ENCODE measurements around the gene TMEM171. TPM values are rescaled to one million over a fixed set of nuclear protein-coding genes. Genes with fewer than 3 reads are reported as not detected.

TMEM171 gene
- total and polyA plus RNA-seq, 2 experiments from 2014 or later: 1.3 to 2.0 TPM

GRCh38 chr5:73179730-73180129 lies 59.4 kb downstream of the TMEM171 start:
- Histone ChIP-seq H2AFZ (no peak overlapping the region), H3K27me3 (no peaks in the 10 kb centered on the region), H3K79me2 (no peaks in the 10 kb centered on the region), H3K9me3 (ENCODE audit: low read depth) (no peaks in the 10 kb centered on the region), H3K4me2 (no peak overlapping the region), H4K20me1 (ENCODE audit: insufficient read depth, poor library complexity, severe bottlenecking) (no peaks in the 10 kb centered on the region), H3K4me1 (ENCODE audit: insufficient read depth) (peaks cover 4% of the 10 kb centered on the region), H3K4me3 (no peak overlapping the region), H3K9me2 (replicated peaks; ENCODE audit: insufficient read depth) (no peaks in the 10 kb centered on the region), H3K27ac (no peak overlapping the region), H3K36me3 (replicated peaks; ENCODE audit: insufficient read depth, low read depth) (no peaks in the 10 kb centered on the region)
- no peak for DNase-seq (ENCODE audit: low spot score)
- TF ChIP-seq EZH2 (IDR thresholded peaks at IDR 0.05; ENCODE audit: borderline replicate concordance) (no peak), EZH2phosphoT487 (IDR thresholded peaks at IDR 0.05; ENCODE audit: low read depth, severe bottlenecking, unreplicated experiment) (no peak), CTCF (IDR thresholded peaks at IDR 0.05; ENCODE audit: poor library complexity) (no peak)
- WGBS (ENCODE audit: low lambda C conversion rate, missing lambda C conversion rate): 88% methylated on average over 3 of the region's 3 CpGs

DNA sequence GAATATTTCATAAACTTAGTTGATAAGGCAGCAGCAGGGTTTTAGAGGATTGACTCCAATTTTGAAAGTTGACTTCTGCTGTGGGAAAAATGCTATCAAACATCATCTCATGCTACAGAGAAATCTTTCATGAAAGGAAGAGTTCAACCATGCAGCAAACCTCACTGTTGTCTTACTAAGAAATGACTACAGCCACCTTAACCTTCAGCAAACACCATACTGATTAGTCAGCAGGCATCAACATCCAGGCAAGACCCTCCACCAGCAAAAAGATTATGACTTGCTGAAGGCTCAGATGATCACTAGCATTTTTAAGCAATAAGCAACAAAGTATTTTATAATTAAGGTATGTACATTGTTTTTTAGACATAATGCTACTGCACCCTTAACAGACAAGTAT lies 60.2 kb downstream of the TMEM171 start:
- no peak overlapping the region for H3K4me2 ChIP-seq
- no peaks in the 10 kb centered on the region for H3K9me2 ChIP-seq (replicated peaks; ENCODE audit: insufficient read depth)
- H3K4me1 ChIP-seq (ENCODE audit: insufficient read depth): peaks cover 4% of the 10 kb centered on the region
- H3K27me3 ChIP-seq: no peaks in the 10 kb centered on the region
- H3K27ac ChIP-seq: no peak overlapping the region
- no peaks in the 10 kb centered on the region for H3K36me3 ChIP-seq (replicated peaks; ENCODE audit: insufficient read depth, low read depth)
- no peaks in the 10 kb centered on the region for H3K79me2 ChIP-seq
- no peak for DNase-seq (ENCODE audit: low spot score)
- no peaks in the 10 kb centered on the region for H3K9me3 ChIP-seq (ENCODE audit: low read depth)
- no peak for TF ChIP-seq CTCF (IDR thresholded peaks at IDR 0.05; ENCODE audit: poor library complexity)
- no peak for TF ChIP-seq EZH2phosphoT487 (IDR thresholded peaks at IDR 0.05; ENCODE audit: low read depth, severe bottlenecking, unreplicated experiment)
- TF ChIP-seq EZH2 (IDR thresholded peaks at IDR 0.05; ENCODE audit: borderline replicate concordance): no peak
- H4K20me1 ChIP-seq (ENCODE audit: insufficient read depth, poor library complexity, severe bottlenecking): no peaks in the 10 kb centered on the region
- no peak overlapping the region for H3K4me3 ChIP-seq
- H2AFZ ChIP-seq: no peak overlapping the region

Other genes starting within 250 kb of the TMEM171 start
- 15.8 and 17.1 TPM in 2 replicates for gene FCHO2, start 164.5 kb upstream of the TMEM171 start, total RNA-seq
- 6.3 and 6.9 TPM in 2 replicates for gene FCHO2, start 164.5 kb upstream of the TMEM171 start, polyA plus RNA-seq
- gene TMEM174, start 52.6 kb downstream of the TMEM171 start, total RNA-seq: not detected in 2 replicates
- not detected in 2 replicates for gene TMEM174, start 52.6 kb downstream of the TMEM171 start, polyA plus RNA-seq

Data from hepatocyte (in vitro differentiated cells).